Gastrocnemius medialis (tissue), 4 donors: ENCODE results near the gene AARS2.

Experiments used
- POLR2A ChIP-seq, 2 donors: fragments of 450-650 bp; IDR thresholded peaks; one replicate each; pipeline ENCODE4 v1.6.1; 2017; ENCODE audit warnings: antibody characterized with exemption in 2 of 2, mild to moderate bottlenecking in 2 of 2, moderate library complexity in 2 of 2
- TF ChIP-seq, protein P1 (sequence below), 5 experiments: fragments of 450-650 bp in 3 of 5; fragments of 200-600 bp in 2 of 5; sonication (generic) in 2 of 5; IDR thresholded peaks in 4 of 5; conservative IDR thresholded peaks in 1 of 5; 1 replicate in 4 of 5; 2 replicates in 1 of 5; pipeline ENCODE4 v1.5.1; 2016 to 2019; ENCODE audit warnings: antibody characterized with exemption in 5 of 5, mild to moderate bottlenecking in 3 of 5, moderate library complexity in 3 of 5

GRCh38 chr6:44269178-44269920 is 43.8 kb downstream of the AARS2 start:
- TF ChIP-seq POLR2A (IDR thresholded peaks at IDR 0.05), result no peak
- TF ChIP-seq, protein P1, sequence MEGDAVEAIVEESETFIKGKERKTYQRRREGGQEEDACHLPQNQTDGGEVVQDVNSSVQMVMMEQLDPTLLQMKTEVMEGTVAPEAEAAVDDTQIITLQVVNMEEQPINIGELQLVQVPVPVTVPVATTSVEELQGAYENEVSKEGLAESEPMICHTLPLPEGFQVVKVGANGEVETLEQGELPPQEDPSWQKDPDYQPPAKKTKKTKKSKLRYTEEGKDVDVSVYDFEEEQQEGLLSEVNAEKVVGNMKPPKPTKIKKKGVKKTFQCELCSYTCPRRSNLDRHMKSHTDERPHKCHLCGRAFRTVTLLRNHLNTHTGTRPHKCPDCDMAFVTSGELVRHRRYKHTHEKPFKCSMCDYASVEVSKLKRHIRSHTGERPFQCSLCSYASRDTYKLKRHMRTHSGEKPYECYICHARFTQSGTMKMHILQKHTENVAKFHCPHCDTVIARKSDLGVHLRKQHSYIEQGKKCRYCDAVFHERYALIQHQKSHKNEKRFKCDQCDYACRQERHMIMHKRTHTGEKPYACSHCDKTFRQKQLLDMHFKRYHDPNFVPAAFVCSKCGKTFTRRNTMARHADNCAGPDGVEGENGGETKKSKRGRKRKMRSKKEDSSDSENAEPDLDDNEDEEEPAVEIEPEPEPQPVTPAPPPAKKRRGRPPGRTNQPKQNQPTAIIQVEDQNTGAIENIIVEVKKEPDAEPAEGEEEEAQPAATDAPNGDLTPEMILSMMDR (IDR thresholded peaks at IDR 0.05 in 4 of 5, conservative IDR thresholded peaks at IDR 0.05 in 1 of 5), result no peak
